Skeletal muscle cell (primary cell): Measurements from ENCODE around the gene PDZD11.
A peak's percentile ranks its signal among the peaks of the same experiment; 100 is the strongest.
"Not testable (repeated sequence)": the region's sequence is repeated elsewhere in the genome, so short reads cannot be mapped to it uniquely, and the experiment has no call there.

Source experiments
- DNase-seq: peaks from one replicate; pipeline ENCODE4 v3.0.0-alpha.2; 2010; ENCODE audit warnings: low read depth
- H3K4me3 ChIP-seq: 2 replicates; pipeline ENCODE4 v1.5.1; 2011; ENCODE audit warnings: low read depth, mild to moderate bottlenecking, control low read depth, low read length, moderate library complexity

Gene PDZD11, protein sequence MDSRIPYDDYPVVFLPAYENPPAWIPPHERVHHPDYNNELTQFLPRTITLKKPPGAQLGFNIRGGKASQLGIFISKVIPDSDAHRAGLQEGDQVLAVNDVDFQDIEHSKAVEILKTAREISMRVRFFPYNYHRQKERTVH

GRCh38 chrX:70289793-70290770 lies at the start of gene PDZD11, which contains the start of gene KIF4A:
TSS of gene PDZD11 (minus strand) at chrX:70289927. CDS start at chrX:70289341, 586 bp downstream.
TSS of gene KIF4A (plus strand) at chrX:70290104. CDS start at chrX:70290459, 355 bp downstream.
- H3K4me3 ChIP-seq, result peak within 1 kb of the TSS; percentile 71
- DNase-seq, result peak; percentile 27

DNA sequence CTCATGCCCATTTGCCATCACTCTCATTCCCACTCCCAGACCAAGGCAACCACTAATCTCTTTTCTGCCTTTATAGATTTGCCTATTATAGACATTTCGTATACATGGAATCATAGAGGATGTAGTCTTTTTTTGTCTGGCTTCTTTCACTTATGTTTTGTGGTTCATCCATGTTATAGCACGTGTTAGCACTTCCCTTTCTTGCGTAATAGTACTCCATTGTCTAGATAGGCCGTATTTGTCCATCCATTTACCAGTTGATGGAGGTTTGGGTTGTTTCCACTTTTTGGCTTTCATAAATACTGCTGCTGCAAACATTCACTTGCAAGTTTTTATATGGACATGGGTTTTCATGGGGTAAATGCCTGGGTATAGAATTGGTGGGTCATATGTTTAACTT lies 48.6 kb upstream of the PDZD11 start:
- H3K4me3 ChIP-seq, result no peak overlapping the region

DNA sequence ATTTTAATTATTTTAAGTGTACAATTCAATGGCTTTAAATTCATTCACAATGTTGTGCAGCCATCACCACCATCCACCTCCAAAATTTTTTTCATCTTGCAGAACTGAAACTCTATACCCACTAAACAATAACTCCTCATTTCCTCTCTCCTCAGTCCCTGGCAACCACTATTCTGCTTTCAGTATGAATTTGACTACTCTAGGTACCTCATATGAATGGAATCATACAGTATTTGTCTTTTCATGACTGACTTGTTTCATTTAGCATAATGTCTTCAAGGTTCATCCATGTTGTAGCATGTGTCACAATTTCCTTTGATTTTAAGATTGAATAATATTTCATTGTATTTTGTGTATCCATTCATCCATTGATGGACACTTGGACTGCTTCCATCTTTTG lies 47.0 kb upstream of the PDZD11 start:
- no peak overlapping the region for H3K4me3 ChIP-seq
- no peak for DNase-seq

More for the DNA sequence above, 48.6 kb upstream of the PDZD11 start:
- no peak for DNase-seq

GRCh38 chrX:70332600-70332999 lies 42.9 kb upstream of the PDZD11 start:
- H3K4me3 ChIP-seq, result no peak overlapping the region
- DNase-seq, result no peak

- DNase-seq, result no peak
- H3K4me3 ChIP-seq, result no peak overlapping the region
These were observed 41.4 kb upstream of the PDZD11 start for GRCh38 chrX:70331161-70331560.

GRCh38 chrX:70324326-70324725 lies 34.6 kb upstream of the PDZD11 start:
- no peak overlapping the region for H3K4me3 ChIP-seq
- no peak for DNase-seq

GRCh38 chrX:70323628-70324027 lies 33.9 kb upstream of the PDZD11 start:
- not testable (repeated sequence) for H3K4me3 ChIP-seq

DNA sequence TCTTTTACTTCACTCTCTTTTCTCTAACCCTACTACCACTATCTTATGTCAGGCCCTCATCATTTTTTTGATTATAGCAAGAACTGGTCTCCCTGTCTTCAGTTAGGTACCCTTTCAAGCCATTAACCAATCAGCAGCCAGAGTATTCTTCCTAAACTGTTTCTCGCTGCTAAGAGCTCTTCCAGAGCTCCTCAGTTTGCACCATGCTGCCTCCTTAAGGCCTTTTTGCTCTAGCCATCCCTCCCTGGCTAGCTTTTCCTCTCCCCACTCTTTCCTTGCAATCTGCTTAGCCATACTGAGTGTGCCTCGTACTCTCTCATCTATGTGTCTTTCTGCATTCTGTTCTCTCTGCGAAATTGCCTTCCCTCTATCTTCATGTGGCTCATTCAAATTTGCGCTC lies 33.1 kb upstream of the PDZD11 start:
- no peak for DNase-seq
- no peak overlapping the region for H3K4me3 ChIP-seq

More at GRCh38 chrX:70323628-70324027, 33.9 kb upstream of the PDZD11 start:
- DNase-seq, result not testable (repeated sequence)

DNA sequence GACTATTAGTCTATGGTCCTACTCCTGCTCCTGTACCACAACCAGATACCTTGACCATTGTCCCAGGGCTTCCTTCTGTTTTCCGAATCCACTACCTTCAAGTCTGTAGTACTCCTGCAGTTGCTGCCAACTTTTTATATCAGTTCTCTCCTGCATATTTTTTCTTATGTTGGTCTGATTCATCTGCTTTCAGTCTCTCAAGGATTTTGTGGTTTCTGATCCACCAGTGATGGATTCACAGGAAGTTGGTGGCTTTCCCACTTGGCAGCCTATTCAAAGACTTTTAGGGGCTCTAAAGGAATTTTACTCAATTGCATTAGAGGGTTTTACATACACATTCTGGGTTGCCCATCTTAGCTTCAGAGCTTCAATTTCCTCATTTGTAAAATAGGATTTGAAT lies 23.8 kb upstream of the PDZD11 start:
- H3K4me3 ChIP-seq, result no peak overlapping the region
- no peak for DNase-seq

DNA sequence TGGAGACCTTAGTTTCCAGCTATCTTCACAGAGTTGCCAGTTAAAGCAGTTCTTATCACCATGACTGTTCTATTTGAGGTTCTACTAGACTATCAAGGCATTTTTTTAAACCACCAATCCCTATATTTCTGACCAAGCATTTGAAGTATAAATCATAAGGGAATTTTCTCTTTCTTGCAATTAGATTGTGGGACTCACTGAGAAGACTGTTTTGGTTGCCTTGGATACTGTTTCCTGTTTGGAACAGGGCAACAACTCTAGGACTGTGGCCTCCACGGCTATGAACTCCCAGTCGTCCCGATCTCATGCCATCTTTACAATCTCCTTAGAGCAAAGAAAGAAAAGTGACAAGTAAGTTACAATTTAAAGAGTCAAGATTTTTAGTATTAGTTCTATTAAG lies 12.0 kb upstream of the PDZD11 start:
- no peak for DNase-seq
- no peak overlapping the region for H3K4me3 ChIP-seq

DNA sequence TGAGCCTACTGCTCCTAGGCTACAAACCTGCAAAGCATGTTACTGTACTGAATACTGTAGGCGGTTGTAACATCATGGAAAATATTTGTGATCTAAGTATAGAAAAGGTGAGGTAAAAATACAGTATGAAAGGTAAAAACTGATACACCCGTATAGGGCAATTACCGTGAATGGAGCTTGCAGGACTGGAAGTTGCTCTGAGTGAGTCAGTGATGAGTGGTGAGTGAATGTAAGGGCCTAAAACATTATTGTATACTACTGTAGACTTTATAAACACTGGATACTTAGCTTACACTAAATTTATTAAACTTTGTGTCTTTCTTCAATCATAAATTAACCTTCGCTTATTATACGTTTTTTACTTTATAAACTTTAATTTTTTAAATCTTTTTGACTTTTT lies 3.9 kb upstream of the PDZD11 start:
- H3K4me3 ChIP-seq, result no peak overlapping the region

GRCh38 chrX:70292788-70293187 lies 3.1 kb upstream of the PDZD11 start:
- DNase-seq, result no peak
- no peak overlapping the region for H3K4me3 ChIP-seq

More for the DNA sequence above, 3.9 kb upstream of the PDZD11 start:
- no peak for DNase-seq

- peak overlapping the region; percentile 71 for H3K4me3 ChIP-seq
- no peak for DNase-seq
These were observed 447 bp downstream of the PDZD11 start for GRCh38 chrX:70289168-70289792.

DNA sequence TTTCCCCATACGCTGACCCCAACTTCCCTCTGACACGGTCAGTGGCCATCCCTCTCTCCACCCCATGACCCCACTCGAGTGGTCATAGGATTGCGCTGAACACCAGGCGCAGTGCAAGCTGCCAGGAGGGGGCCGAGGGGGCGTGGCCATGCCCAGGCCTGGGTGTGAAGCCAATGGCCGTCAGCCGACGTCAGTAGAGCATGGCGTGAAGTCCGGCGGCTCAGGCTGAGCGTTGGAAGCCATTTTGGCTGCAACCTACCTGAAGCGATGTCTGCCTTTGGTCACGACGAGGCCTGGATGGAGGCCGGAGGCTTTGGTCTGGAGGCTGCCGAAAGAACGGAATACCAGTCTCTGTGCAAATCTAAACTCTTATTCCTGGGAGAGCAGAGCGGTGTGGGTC lies 7.8 kb downstream of the PDZD11 start, which contains the start of gene RAB41:
RAB41 (plus strand) TSS at position 222 of the 400 bp plus-strand sequence; CDS start at position 268, 46 bp downstream.
- DNase-seq, result no peak
- no peak within 1 kb of the TSS for H3K4me3 ChIP-seq

DNA sequence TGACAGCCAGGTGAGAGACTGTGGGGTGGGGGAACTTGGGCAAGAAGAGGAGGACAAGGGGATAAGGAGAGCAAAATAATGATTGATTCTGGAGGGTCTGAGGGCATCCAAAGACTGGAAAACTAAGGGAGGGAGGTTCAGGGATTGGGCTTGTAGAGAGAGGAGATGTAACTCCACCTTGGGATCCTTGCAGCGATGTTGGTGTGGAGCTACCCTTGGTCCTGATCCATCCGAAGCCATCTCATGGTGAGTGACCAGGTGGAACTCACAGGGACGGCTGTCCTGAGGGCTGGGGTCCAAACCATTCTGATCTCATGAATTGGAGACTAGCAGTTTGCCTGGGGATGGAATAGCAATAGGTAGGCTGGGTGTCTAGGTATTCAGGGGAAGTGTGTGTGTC lies 9.2 kb downstream of the PDZD11 start:
- H3K4me3 ChIP-seq, result no peak overlapping the region
- no peak for DNase-seq

- no peak for DNase-seq
- no peak overlapping the region for H3K4me3 ChIP-seq
These were observed 10.6 kb downstream of the PDZD11 start for GRCh38 chrX:70279081-70279480.

GRCh38 chrX:70274029-70274428 lies 15.7 kb downstream of the PDZD11 start:
- not testable (repeated sequence) for H3K4me3 ChIP-seq, DNase-seq

- DNase-seq, result no peak
- H3K4me3 ChIP-seq, result no peak within 1 kb of the TSS
These were observed 21.7 kb downstream of the PDZD11 start, which contains the start of gene ARR3 for GRCh38 chrX:70268034-70268433. TSS of gene ARR3 (plus strand) at chrX:70268334. CDS start at chrX:70269386, 1,052 bp downstream.

GRCh38 chrX:70264784-70265183 lies 24.9 kb downstream of the PDZD11 start:
- DNase-seq, result no peak

More at GRCh38 chrX:70264784-70265183, 24.9 kb downstream of the PDZD11 start:
- no peak overlapping the region for H3K4me3 ChIP-seq
